Liver (tissue), 9 donors: ENCODE results near the gene AQP3. TPM values are rescaled to one million over a fixed set of nuclear protein-coding genes. Genes with fewer than 3 reads are reported as not detected.

Source experiments
- DNase-seq: peaks from one replicate; pipeline ENCODE4 v3.0.0-alpha.2; 2017; ENCODE audit warnings: low spot score
- H3K27ac ChIP-seq, 2 donors: one replicate each; pipeline ENCODE4 v1.7.0; 2013; ENCODE audit warnings: inconsistent platforms in 2 of 2, low read length in 2 of 2, control low read depth in 1 of 2, low read depth in 1 of 2, mild to moderate bottlenecking in 1 of 2
- H3K27me3 ChIP-seq, 4 donors: one replicate each; pipeline versions ENCODE4 v1.6.1 to v1.7.0; 2013; ENCODE audit warnings: low read length in 3 of 4, inconsistent platforms in 1 of 4, mild to moderate bottlenecking in 1 of 4, moderate library complexity in 1 of 4; ENCODE audit not compliant: control insufficient read depth in 4 of 4, insufficient read depth in 4 of 4
- H3K36me3 ChIP-seq, 4 donors: one replicate each; pipeline versions ENCODE4 v1.6.1 to v1.7.0; 2013; ENCODE audit warnings: low read length in 3 of 4, mild to moderate bottlenecking in 3 of 4, low read depth in 1 of 4, moderate library complexity in 1 of 4; ENCODE audit not compliant: control insufficient read depth in 4 of 4, insufficient read depth in 3 of 4
- H3K4me1 ChIP-seq, 4 donors: one replicate each; pipeline versions ENCODE4 v1.6.1 to v1.7.0; 2013; ENCODE audit warnings: low read length in 3 of 4, mild to moderate bottlenecking in 3 of 4, moderate library complexity in 1 of 4; ENCODE audit not compliant: control insufficient read depth in 4 of 4, insufficient read depth in 4 of 4
- H3K4me3 ChIP-seq, 3 donors: one replicate each; pipeline versions ENCODE4 v1.6.1 to v1.7.0; 2013; ENCODE audit warnings: low read length in 3 of 3, control low read depth in 1 of 3, low read depth in 1 of 3, mild to moderate bottlenecking in 1 of 3
- H3K9ac ChIP-seq, 2 donors: one replicate each; pipeline ENCODE4 v1.7.0; 2013; ENCODE audit warnings: low read length in 2 of 2, mild to moderate bottlenecking in 2 of 2, moderate library complexity in 2 of 2, control low read depth in 1 of 2, low read depth in 1 of 2
- H3K9me3 ChIP-seq, 4 donors: one replicate each; pipeline versions ENCODE4 v1.6.1 to v1.7.0; 2013; ENCODE audit warnings: low read length in 3 of 4; ENCODE audit not compliant: control insufficient read depth in 4 of 4
- CTCF ChIP-seq: fragments of 150-350 bp; IDR thresholded peaks from 2 replicates; pipeline ENCODE4 v1.5.1; 2017; ENCODE audit warnings: improper control_type of control experiment, low read depth, low read length; ENCODE audit not compliant: missing input control
- EGR1 ChIP-seq, 2 donors: IDR thresholded peaks; 2 replicates each; pipeline ENCODE4 v1.6.1; 2016 to 2018; ENCODE audit warnings: antibody characterized with exemption in 2 of 2, low read depth in 2 of 2
- FOXA1 ChIP-seq: IDR thresholded peaks from 2 replicates; pipeline ENCODE4 v1.6.1; 2016; ENCODE audit warnings: antibody characterized with exemption
- FOXA2 ChIP-seq: IDR thresholded peaks from 2 replicates; pipeline ENCODE4 v1.6.1; 2016; ENCODE audit warnings: antibody characterized with exemption
- GABPA ChIP-seq, 2 donors: IDR thresholded peaks in 1 of 2; conservative IDR thresholded peaks in 1 of 2; 2 replicates each; pipeline ENCODE4 v1.6.1; 2016; ENCODE audit warnings: antibody characterized with exemption in 2 of 2, mild to moderate bottlenecking in 1 of 2, moderate library complexity in 1 of 2
- HNF4A ChIP-seq, 2 donors: conservative IDR thresholded peaks; 2 replicates each; pipeline ENCODE4 v1.6.1; 2016; ENCODE audit warnings: antibody characterized with exemption in 2 of 2, mild to moderate bottlenecking in 2 of 2
- HNF4G ChIP-seq: IDR thresholded peaks from 2 replicates; pipeline ENCODE4 v1.6.1; 2016; ENCODE audit warnings: antibody characterized with exemption
- MAX ChIP-seq: IDR thresholded peaks from 2 replicates; pipeline ENCODE4 v1.6.1; 2016; ENCODE audit warnings: antibody characterized with exemption
- NR2F2 ChIP-seq: IDR thresholded peaks from 2 replicates; pipeline ENCODE4 v1.6.1; 2016; ENCODE audit warnings: antibody characterized with exemption
- REST ChIP-seq: IDR thresholded peaks from 2 replicates; pipeline ENCODE4 v1.6.1; 2016; ENCODE audit warnings: antibody characterized with exemption, mild to moderate bottlenecking
- SP1 ChIP-seq: IDR thresholded peaks from 2 replicates; pipeline ENCODE4 v1.6.1; 2018; ENCODE audit warnings: antibody characterized with exemption, mild to moderate bottlenecking
- TAF1 ChIP-seq: conservative IDR thresholded peaks from 2 replicates; pipeline ENCODE4 v1.6.1; 2016; ENCODE audit warnings: antibody characterized with exemption, mild to moderate bottlenecking
- YY1 ChIP-seq: IDR thresholded peaks from 2 replicates; pipeline ENCODE4 v1.6.1; 2016; ENCODE audit warnings: antibody characterized with exemption, mild to moderate bottlenecking
- ZBTB33 ChIP-seq: IDR thresholded peaks from 2 replicates; pipeline ENCODE4 v1.6.1; 2016; ENCODE audit warnings: antibody characterized with exemption
- WGBS: extraction: QIAGEN DNeasy Blood & Tissue Kit; methylation state at CpG from one replicate; pipeline ENCODE4 v1.1.7; 2013; 5-methylcytosine and 5-hydroxymethylcytosine counted together
- polyA plus RNA-seq, 2 donors: library from polyadenylated mRNA; stranded (reverse) in 1 of 2; unstranded in 1 of 2; fragments of 200-250 nt in 1 of 2; fragments of >200 nt in 1 of 2; fragmentation: Nextera tagmentation in 1 of 2; extraction: Ambion mirVana in 1 of 2; gene quantifications; one replicate each; pipeline versions ENCODE4 v1.2.1 to v1.2.3, GENCODE V29; 2013 to 2015
- total RNA-seq, 2 donors: library from RNA; depleted of rRNA; stranded (reverse); fragments of >200 nt; gene quantifications; one replicate each; pipeline ENCODE4 v1.2.3, GENCODE V29; 2014
- donor health status: healthy.
- donor health status: healthy.
- donor health status: healthy.
- donor health status: healthy.
- donor health status: healthy.

The AQP3 gene
- total and polyA plus RNA-seq, 4 donors, result 60.5 to 124 (median 87.4) TPM

GRCh38 chr9:33447799-33448553, 583 bp upstream of the AQP3 start (continued):
- TF ChIP-seq REST (no peak), HNF4A (conservative IDR thresholded peaks at IDR 0.05) (peak in 1 of 2 donors; percentile 19), HNF4G (no peak), FOXA2 (no peak), SP1 (peak; percentile 5)

- WGBS, result 19% methylated on average over 12 of the region's 12 CpGs
- Histone ChIP-seq H3K36me3 (peaks cover 9 to 18% (median 12%) of the 10 kb centered on the region in 4 donors), H3K9me3 (no peaks in the 10 kb centered on the region), H3K4me1 (peaks cover 12 to 44% (median 24%) of the 10 kb centered on the region in 4 donors), H3K27me3 (no peaks in the 10 kb centered on the region), H3K4me3 (peak overlapping the region; percentile 61 to 74 (median 65)), H3K9ac (peak overlapping the region; percentile 91 to 96), H3K27ac (peak overlapping the region; percentile 95 to 96)
- TF ChIP-seq EGR1 (IDR thresholded peaks at IDR 0.05; ENCODE audit: low read depth in 2 of 2), result no peak
- TF ChIP-seq CTCF, result no peak
- TF ChIP-seq REST, result no peak
- no peak for TF ChIP-seq FOXA2
- TF ChIP-seq HNF4G, result no peak
- no peak for TF ChIP-seq TAF1
- no peak for TF ChIP-seq MAX
- no peak for TF ChIP-seq FOXA1
- no peak for TF ChIP-seq NR2F2
- no peak for TF ChIP-seq ZBTB33
- TF ChIP-seq GABPA (IDR thresholded peaks at IDR 0.05 in 1 of 2, conservative IDR thresholded peaks at IDR 0.05 in 1 of 2), result no peak
- no peak for TF ChIP-seq YY1
- DNase-seq, result no peak
Observed at GRCh38 chr9:33446240-33446945, 1.0 kb downstream of the AQP3 start.
